Measurements from ENCODE around the gene ENDOD1. TPM values are rescaled to one million over a fixed set of nuclear protein-coding genes. Genes with fewer than 3 reads are reported as not detected.
"Not testable (repeated sequence)": the region's sequence is repeated elsewhere in the genome, so short reads cannot be mapped to it uniquely, and the experiment has no call there.

The ENDOD1 gene
- polyA plus RNA-seq (2013, experiment 1 of 2), result 45.7 TPM
- polyA plus RNA-seq (2013, experiment 2 of 2), result 47.6 TPM

GRCh38 chr11:95089620-95090542, at the start of gene ENDOD1:
TSS of gene ENDOD1 (plus strand) at chr11:95089846. CDS start at chr11:95089928, 82 bp downstream.
- peaks cover 9% of the 10 kb centered on the region for H3K36me3 ChIP-seq (ENCODE audit: control insufficient read depth, insufficient read depth, low read length)
- 0 to 1% methylated on average over 73 to 81 of the region's 106 CpGs for WGBS, 2 experiments (ENCODE audit: insufficient coverage in 2 of 2)
- peaks cover 29% of the 10 kb centered on the region for H3K4me1 ChIP-seq (ENCODE audit: control insufficient read depth, insufficient read depth, low read length, poor library complexity, severe bottlenecking)
- H3K27ac ChIP-seq (ENCODE audit: low read depth, low read length, severe bottlenecking), result no peak within 1 kb of the TSS
- no peaks in the 10 kb centered on the region for H3K9me3 ChIP-seq (ENCODE audit: control insufficient read depth, low read length)
- peak within 1 kb of the TSS; percentile 88 for H3K4me3 ChIP-seq (ENCODE audit: extremely low read depth, insufficient read depth, low read length, poor library complexity, severe bottlenecking)

- WGBS, 2 experiments (ENCODE audit: insufficient coverage in 2 of 2), result no CpG with 5 or more reads among the region's 1 CpG
- Histone ChIP-seq H3K9me3 (ENCODE audit: control insufficient read depth, low read length) (no peaks in the 10 kb centered on the region), H3K27ac (ENCODE audit: low read depth, low read length, severe bottlenecking) (no peak overlapping the region), H3K36me3 (ENCODE audit: control insufficient read depth, insufficient read depth, low read length) (no peaks in the 10 kb centered on the region), H3K4me1 (ENCODE audit: control insufficient read depth, insufficient read depth, low read length, poor library complexity, severe bottlenecking) (peaks cover 4% of the 10 kb centered on the region), H3K4me3 (ENCODE audit: extremely low read depth, insufficient read depth, low read length, poor library complexity, severe bottlenecking) (no peak overlapping the region)
Measured at GRCh38 chr11:95042239-95042638, 47.4 kb upstream of the ENDOD1 start.

- peaks cover 4% of the 10 kb centered on the region for H3K4me1 ChIP-seq (ENCODE audit: control insufficient read depth, insufficient read depth, low read length, poor library complexity, severe bottlenecking)
- WGBS, 2 experiments (ENCODE audit: insufficient coverage in 2 of 2), result 96 to 100% methylated on average over 3 of the region's 3 CpGs
Measured at GRCh38 chr11:95042906-95043305, 46.7 kb upstream of the ENDOD1 start.

GRCh38 chr11:95044010-95044409, 45.6 kb upstream of the ENDOD1 start:
- no peaks in the 10 kb centered on the region for H3K36me3 ChIP-seq (ENCODE audit: control insufficient read depth, insufficient read depth, low read length)
- H3K4me3 ChIP-seq (ENCODE audit: extremely low read depth, insufficient read depth, low read length, poor library complexity, severe bottlenecking), result no peak overlapping the region
- H3K27ac ChIP-seq (ENCODE audit: low read depth, low read length, severe bottlenecking), result no peak overlapping the region
- 75 to 90% methylated on average over 3 of the region's 4 CpGs for WGBS, 2 experiments (ENCODE audit: insufficient coverage in 2 of 2)
- no peaks in the 10 kb centered on the region for H3K9me3 ChIP-seq (ENCODE audit: control insufficient read depth, low read length)
- H3K4me1 ChIP-seq (ENCODE audit: control insufficient read depth, insufficient read depth, low read length, poor library complexity, severe bottlenecking), result peaks cover 4% of the 10 kb centered on the region

More at GRCh38 chr11:95042906-95043305, 46.7 kb upstream of the ENDOD1 start:
- no peak overlapping the region for H3K27ac ChIP-seq (ENCODE audit: low read depth, low read length, severe bottlenecking)
- no peak overlapping the region for H3K4me3 ChIP-seq (ENCODE audit: extremely low read depth, insufficient read depth, low read length, poor library complexity, severe bottlenecking)
- H3K36me3 ChIP-seq (ENCODE audit: control insufficient read depth, insufficient read depth, low read length), result no peaks in the 10 kb centered on the region
- no peaks in the 10 kb centered on the region for H3K9me3 ChIP-seq (ENCODE audit: control insufficient read depth, low read length)

GRCh38 chr11:95045812-95046211, 43.8 kb upstream of the ENDOD1 start:
- no peaks in the 10 kb centered on the region for H3K9me3 ChIP-seq (ENCODE audit: control insufficient read depth, low read length)
- H3K4me1 ChIP-seq (ENCODE audit: control insufficient read depth, insufficient read depth, low read length, poor library complexity, severe bottlenecking), result peaks cover 4% of the 10 kb centered on the region
- H3K27ac ChIP-seq (ENCODE audit: low read depth, low read length, severe bottlenecking), result no peak overlapping the region
- no peak overlapping the region for H3K4me3 ChIP-seq (ENCODE audit: extremely low read depth, insufficient read depth, low read length, poor library complexity, severe bottlenecking)
- H3K36me3 ChIP-seq (ENCODE audit: control insufficient read depth, insufficient read depth, low read length), result no peaks in the 10 kb centered on the region

GRCh38 chr11:95049122-95049521, 40.5 kb upstream of the ENDOD1 start, which contains the start of gene KDM4F:
TSS of gene KDM4F (plus strand) at chr11:95049422.
- H3K27ac ChIP-seq (ENCODE audit: low read depth, low read length, severe bottlenecking); H3K9me3 ChIP-seq (ENCODE audit: control insufficient read depth, low read length); H3K4me3 ChIP-seq (ENCODE audit: extremely low read depth, insufficient read depth, low read length, poor library complexity, severe bottlenecking); H3K4me1 ChIP-seq (ENCODE audit: control insufficient read depth, insufficient read depth, low read length, poor library complexity, severe bottlenecking); H3K36me3 ChIP-seq (ENCODE audit: control insufficient read depth, insufficient read depth, low read length): not testable (repeated sequence)
- WGBS, 2 experiments (ENCODE audit: insufficient coverage in 2 of 2), result no CpG with 5 or more reads among the region's 3 CpGs

GRCh38 chr11:95050595-95051202, 38.9 kb upstream of the ENDOD1 start:
- Histone ChIP-seq H3K36me3 (ENCODE audit: control insufficient read depth, insufficient read depth, low read length) (no peaks in the 10 kb centered on the region), H3K4me3 (ENCODE audit: extremely low read depth, insufficient read depth, low read length, poor library complexity, severe bottlenecking) (no peak overlapping the region), H3K27ac (ENCODE audit: low read depth, low read length, severe bottlenecking) (no peak overlapping the region), H3K9me3 (ENCODE audit: control insufficient read depth, low read length) (no peaks in the 10 kb centered on the region), H3K4me1 (ENCODE audit: control insufficient read depth, insufficient read depth, low read length, poor library complexity, severe bottlenecking) (no peaks in the 10 kb centered on the region)
- 94 to 96% methylated on average over 22 of the region's 22 CpGs for WGBS, 2 experiments (ENCODE audit: insufficient coverage in 2 of 2)

GRCh38 chr11:95054356-95054755, 35.3 kb upstream of the ENDOD1 start:
- no peaks in the 10 kb centered on the region for H3K4me1 ChIP-seq (ENCODE audit: control insufficient read depth, insufficient read depth, low read length, poor library complexity, severe bottlenecking)
- H3K9me3 ChIP-seq (ENCODE audit: control insufficient read depth, low read length), result no peaks in the 10 kb centered on the region
- H3K4me3 ChIP-seq (ENCODE audit: extremely low read depth, insufficient read depth, low read length, poor library complexity, severe bottlenecking), result no peak overlapping the region
- WGBS, 2 experiments (ENCODE audit: insufficient coverage in 2 of 2), result 66 to 100% methylated on average over 1 to 2 of the region's 2 CpGs
- no peaks in the 10 kb centered on the region for H3K36me3 ChIP-seq (ENCODE audit: control insufficient read depth, insufficient read depth, low read length)
- no peak overlapping the region for H3K27ac ChIP-seq (ENCODE audit: low read depth, low read length, severe bottlenecking)

- 0% methylated on average over 1 of the region's 2 CpGs for WGBS, 2 experiments (ENCODE audit: insufficient coverage in 2 of 2)
- H3K4me3 ChIP-seq (ENCODE audit: extremely low read depth, insufficient read depth, low read length, poor library complexity, severe bottlenecking), result no peak overlapping the region
- H3K27ac ChIP-seq (ENCODE audit: low read depth, low read length, severe bottlenecking), result no peak overlapping the region
- no peaks in the 10 kb centered on the region for H3K36me3 ChIP-seq (ENCODE audit: control insufficient read depth, insufficient read depth, low read length)
- no peaks in the 10 kb centered on the region for H3K4me1 ChIP-seq (ENCODE audit: control insufficient read depth, insufficient read depth, low read length, poor library complexity, severe bottlenecking)
- no peaks in the 10 kb centered on the region for H3K9me3 ChIP-seq (ENCODE audit: control insufficient read depth, low read length)
Measured at GRCh38 chr11:95055283-95055897, 34.3 kb upstream of the ENDOD1 start.

GRCh38 chr11:95057959-95058358, 31.7 kb upstream of the ENDOD1 start:
- Histone ChIP-seq H3K36me3 (ENCODE audit: control insufficient read depth, insufficient read depth, low read length) (no peaks in the 10 kb centered on the region), H3K4me1 (ENCODE audit: control insufficient read depth, insufficient read depth, low read length, poor library complexity, severe bottlenecking) (no peaks in the 10 kb centered on the region), H3K9me3 (ENCODE audit: control insufficient read depth, low read length) (no peaks in the 10 kb centered on the region), H3K27ac (ENCODE audit: low read depth, low read length, severe bottlenecking) (no peak overlapping the region), H3K4me3 (ENCODE audit: extremely low read depth, insufficient read depth, low read length, poor library complexity, severe bottlenecking) (no peak overlapping the region)
- WGBS, 2 experiments (ENCODE audit: insufficient coverage in 2 of 2), result 91 to 94% methylated on average over 8 of the region's 8 CpGs

All from mesodermal cell (in vitro differentiated cells).